GM06990 (cell line): ENCODE measurements around the gene ORM1.

ENCODE experiments used
- DNase-seq: peaks from one replicate; pipeline ENCODE4 v3.0.0-alpha.2; 2011; ENCODE audit not compliant: insufficient read length; ENCODE audit errors: extremely low read depth
- H3K27me3 ChIP-seq: replicated peaks from 2 replicates; pipeline ENCODE4 v1.6.0; 2011; ENCODE audit warnings: low read length; ENCODE audit not compliant: control insufficient read depth, insufficient read depth
- H3K36me3 ChIP-seq: 2 replicates; pipeline ENCODE4 v1.5.1; 2011; ENCODE audit warnings: low read length; ENCODE audit not compliant: control insufficient read depth, insufficient read depth
- H3K4me3 ChIP-seq: replicated peaks from 2 replicates; pipeline ENCODE4 v1.5.1; 2011; ENCODE audit warnings: low read depth, mild to moderate bottlenecking, control low read depth, low read length
- CTCF ChIP-seq: IDR thresholded peaks from 2 replicates; pipeline ENCODE4 v1.5.1; 2011; ENCODE audit warnings: low read length, control low read depth, mild to moderate bottlenecking, inconsistent platforms; ENCODE audit not compliant: insufficient read depth, poor library complexity, severe bottlenecking

Gene ORM1

GRCh38 chr9:114278356-114278755, 44.5 kb upstream of the ORM1 start:
- no peaks in the 10 kb centered on the region for H3K36me3 ChIP-seq
- no peak overlapping the region for H3K4me3 ChIP-seq
- TF ChIP-seq CTCF: no peak
- 0 out of 2 replicates have a peak, but pooled peaks cover 1% of the 10 kb centered on the region for H3K27me3 ChIP-seq
- DNase-seq: no peak

- Histone ChIP-seq H3K27me3 (0 out of 2 replicates have a peak, but pooled peaks cover 1% of the 10 kb centered on the region), H3K4me3 (no peak overlapping the region), H3K36me3 (no peaks in the 10 kb centered on the region)
- no peak for TF ChIP-seq CTCF
- no peak for DNase-seq
Observed at GRCh38 chr9:114278881-114279570, 43.9 kb upstream of the ORM1 start.

- no peaks in the 10 kb centered on the region for H3K27me3 ChIP-seq
- H3K4me3 ChIP-seq: no peak overlapping the region
- H3K36me3 ChIP-seq: no peaks in the 10 kb centered on the region
- no peak for DNase-seq
- no peak for TF ChIP-seq CTCF
Observed at GRCh38 chr9:114279693-114280092, 43.2 kb upstream of the ORM1 start.

GRCh38 chr9:114280636-114281472, 42.0 kb upstream of the ORM1 start:
- DNase-seq: no peak
- no peak for TF ChIP-seq CTCF
- H3K4me3 ChIP-seq: no peak overlapping the region
- no peaks in the 10 kb centered on the region; the same call in 1 of the 2 replicates for H3K27me3 ChIP-seq
- H3K36me3 ChIP-seq: no peaks in the 10 kb centered on the region

- Histone ChIP-seq H3K4me3 (no peak overlapping the region), H3K27me3 (no peaks in the 10 kb centered on the region; the same call in 1 of the 2 replicates), H3K36me3 (no peaks in the 10 kb centered on the region)
- TF ChIP-seq CTCF: no peak
- no peak for DNase-seq
Observed at GRCh38 chr9:114281473-114282103, 41.3 kb upstream of the ORM1 start.
